ENCODE data around the gene CMIP.
"Not testable (repeated sequence)": the region's sequence is repeated elsewhere in the genome, so short reads cannot be mapped to it uniquely, and the experiment has no call there.

CMIP gene

GRCh38 chr16:81517629-81518438 lies 73.2 kb downstream of the CMIP start:
- no peak for DNase-seq (ENCODE audit: low spot score)

GRCh38 chr16:81518439-81518757 lies 73.8 kb downstream of the CMIP start:
- DNase-seq (ENCODE audit: low spot score): no peak

- DNase-seq (ENCODE audit: low spot score): no peak
These were observed 74.9 kb downstream of the CMIP start for GRCh38 chr16:81519301-81520150.

GRCh38 chr16:81520151-81520470 lies 75.5 kb downstream of the CMIP start:
- DNase-seq (ENCODE audit: low spot score): no peak

- no peak for DNase-seq (ENCODE audit: low spot score)
These were observed 76.0 kb downstream of the CMIP start for GRCh38 chr16:81520560-81521135.

- no peak for DNase-seq (ENCODE audit: low spot score)
These were observed 76.6 kb downstream of the CMIP start for GRCh38 chr16:81521141-81521626.

GRCh38 chr16:81522108-81522701 lies 77.6 kb downstream of the CMIP start:
- no peak for DNase-seq (ENCODE audit: low spot score)

- DNase-seq (ENCODE audit: low spot score): not testable (repeated sequence)
These were observed 78.2 kb downstream of the CMIP start for GRCh38 chr16:81522851-81523250.

- peak; percentile 56 for DNase-seq (ENCODE audit: low spot score)
These were observed 78.9 kb downstream of the CMIP start for GRCh38 chr16:81523387-81524115.

GRCh38 chr16:81524382-81524781 lies 79.8 kb downstream of the CMIP start:
- DNase-seq (ENCODE audit: low spot score): no peak

GRCh38 chr16:81524885-81525284 lies 80.3 kb downstream of the CMIP start:
- DNase-seq (ENCODE audit: low spot score): not testable (repeated sequence)

GRCh38 chr16:81526199-81526598 lies 81.6 kb downstream of the CMIP start:
- DNase-seq (ENCODE audit: low spot score): no peak

- DNase-seq (ENCODE audit: low spot score): no peak
These were observed 82.3 kb downstream of the CMIP start for GRCh38 chr16:81526935-81527334.

- DNase-seq (ENCODE audit: low spot score): no peak
These were observed 83.0 kb downstream of the CMIP start for GRCh38 chr16:81527477-81528178.

GRCh38 chr16:81528256-81528655 lies 83.6 kb downstream of the CMIP start:
- no peak for DNase-seq (ENCODE audit: low spot score)

GRCh38 chr16:81530296-81530721 lies 85.7 kb downstream of the CMIP start:
- DNase-seq (ENCODE audit: low spot score): no peak

GRCh38 chr16:81530814-81531213 lies 86.2 kb downstream of the CMIP start:
- no peak for DNase-seq (ENCODE audit: low spot score)

- DNase-seq (ENCODE audit: low spot score): no peak
These were observed 86.8 kb downstream of the CMIP start for GRCh38 chr16:81531419-81531821.

- DNase-seq (ENCODE audit: low spot score): no peak
These were observed 88.0 kb downstream of the CMIP start for GRCh38 chr16:81532491-81533174.

- DNase-seq (ENCODE audit: low spot score): no peak
These were observed 88.5 kb downstream of the CMIP start for GRCh38 chr16:81533175-81533507.
